Uterus (tissue), 4 donors: Measurements from ENCODE around the gene RGS11. TPM values are rescaled to one million over a fixed set of nuclear protein-coding genes. Genes with fewer than 3 reads are reported as not detected.

Experiments
- DNase-seq, 2 donors: peaks; one replicate each; pipeline ENCODE4 v3.0.0-alpha.2; 2019 to 2020
- H3K27ac ChIP-seq, 2 donors: fragments of 200-600 bp; sonication (generic); 1 replicate in 1 of 2; 2 replicates in 1 of 2; pipeline ENCODE4 v1.5.1; 2016 to 2018
- H3K27me3 ChIP-seq, 2 donors: fragments of 200-600 bp; sonication (generic); one replicate each; pipeline ENCODE4 v1.5.1; 2018 to 2019; ENCODE audit warnings: control low read depth in 1 of 2
- H3K36me3 ChIP-seq, 2 donors: fragments of 200-600 bp; sonication (generic); one replicate each; pipeline ENCODE4 v1.5.1; 2019; ENCODE audit warnings: control low read depth in 1 of 2
- H3K4me1 ChIP-seq, 2 donors: fragments of 200-600 bp; sonication (generic); one replicate each; pipeline ENCODE4 v1.5.1; 2018 to 2019; ENCODE audit warnings: control low read depth in 1 of 2
- H3K4me3 ChIP-seq, 2 donors: fragments of 200-600 bp; sonication (generic); 1 replicate in 1 of 2; 2 replicates in 1 of 2; pipeline ENCODE4 v1.5.1; 2018 to 2019; ENCODE audit warnings: mild to moderate bottlenecking in 1 of 2
- H3K9me3 ChIP-seq, 2 donors: fragments of 200-600 bp; sonication (generic); one replicate each; pipeline ENCODE4 v1.5.1; 2019; ENCODE audit warnings: control low read depth in 1 of 2
- POLR2A ChIP-seq, 2 donors: fragments of 450-650 bp; IDR thresholded peaks; one replicate each; pipeline ENCODE4 v1.6.1; 2016; ENCODE audit warnings: antibody characterized with exemption in 2 of 2, mild to moderate bottlenecking in 1 of 2, moderate library complexity in 1 of 2
- intact Hi-C: fragments of 100-400 bp; cut with DNase I; formaldehyde crosslinking; loops from one replicate; pipeline ENCODE4 v1.15.1; 2023; ENCODE audit warnings: low total_unique reads
- total RNA-seq, 4 donors: library from RNA; depleted of rRNA in 3 of 4; stranded (reverse); fragments of >200 nt in 3 of 4; gene quantifications; one replicate each; pipeline versions ENCODE4 v1.1.0 to v1.2.4, GENCODE V29; 2014 to 2023
- TF ChIP-seq, protein P1 (sequence below), 4 experiments: fragments of 200-600 bp in 2 of 4; fragments of 450-650 bp in 2 of 4; sonication (generic) in 2 of 4; IDR thresholded peaks; one replicate each; pipeline ENCODE4 v1.5.1; 2016 to 2019; ENCODE audit warnings: antibody characterized with exemption in 4 of 4, mild to moderate bottlenecking in 2 of 4, moderate library complexity in 1 of 4
- donor health status: DM: yes; HTN: yes; CAD: no.

RGS11 gene
- total RNA-seq, 4 donors from 2014 or later = 1.1 to 2.4 (median 2.3) TPM; not detected in 1

DNA sequence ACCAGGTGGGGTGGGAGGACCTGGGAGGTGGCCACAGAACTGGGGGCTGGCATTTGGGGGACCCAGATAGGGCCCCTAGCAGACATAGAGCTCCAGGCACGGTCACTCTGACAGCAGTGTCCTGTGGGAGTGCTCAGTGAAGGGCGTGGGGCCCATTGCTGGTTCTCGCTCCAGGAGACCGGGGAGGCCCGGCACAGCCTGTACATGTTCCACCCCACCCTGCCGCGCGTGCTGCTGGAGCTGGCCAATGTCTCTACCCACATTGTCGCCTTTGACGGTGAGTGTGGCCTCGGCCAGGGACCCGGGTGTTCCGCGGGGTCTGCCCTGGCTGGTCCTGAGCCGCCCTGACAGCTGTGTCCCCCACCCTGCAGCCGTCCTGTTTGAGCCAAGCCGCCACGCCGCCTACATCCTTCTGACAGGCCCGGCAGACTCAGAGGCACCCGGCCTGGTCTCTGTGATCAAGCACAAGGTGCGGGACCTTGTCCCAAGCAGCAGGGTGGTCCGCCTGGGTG lies 11.2 kb downstream of the RGS11 start:
- no peaks in the 10 kb centered on the region for H3K36me3 ChIP-seq
- H3K27ac ChIP-seq = no peak overlapping the region
- H3K9me3 ChIP-seq = no peaks in the 10 kb centered on the region
- intact Hi-C loops = no loop called here
- TF ChIP-seq, protein P1, sequence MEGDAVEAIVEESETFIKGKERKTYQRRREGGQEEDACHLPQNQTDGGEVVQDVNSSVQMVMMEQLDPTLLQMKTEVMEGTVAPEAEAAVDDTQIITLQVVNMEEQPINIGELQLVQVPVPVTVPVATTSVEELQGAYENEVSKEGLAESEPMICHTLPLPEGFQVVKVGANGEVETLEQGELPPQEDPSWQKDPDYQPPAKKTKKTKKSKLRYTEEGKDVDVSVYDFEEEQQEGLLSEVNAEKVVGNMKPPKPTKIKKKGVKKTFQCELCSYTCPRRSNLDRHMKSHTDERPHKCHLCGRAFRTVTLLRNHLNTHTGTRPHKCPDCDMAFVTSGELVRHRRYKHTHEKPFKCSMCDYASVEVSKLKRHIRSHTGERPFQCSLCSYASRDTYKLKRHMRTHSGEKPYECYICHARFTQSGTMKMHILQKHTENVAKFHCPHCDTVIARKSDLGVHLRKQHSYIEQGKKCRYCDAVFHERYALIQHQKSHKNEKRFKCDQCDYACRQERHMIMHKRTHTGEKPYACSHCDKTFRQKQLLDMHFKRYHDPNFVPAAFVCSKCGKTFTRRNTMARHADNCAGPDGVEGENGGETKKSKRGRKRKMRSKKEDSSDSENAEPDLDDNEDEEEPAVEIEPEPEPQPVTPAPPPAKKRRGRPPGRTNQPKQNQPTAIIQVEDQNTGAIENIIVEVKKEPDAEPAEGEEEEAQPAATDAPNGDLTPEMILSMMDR (IDR thresholded peaks at IDR 0.05) = no peak
- TF ChIP-seq POLR2A (IDR thresholded peaks at IDR 0.05) = no peak
- no peak for DNase-seq
- no peaks in the 10 kb centered on the region for H3K4me1 ChIP-seq
- H3K4me3 ChIP-seq = no peak overlapping the region
- no peaks in the 10 kb centered on the region for H3K27me3 ChIP-seq

GRCh38 chr16:263944-264343 lies 11.8 kb downstream of the RGS11 start:
- no peaks in the 10 kb centered on the region for H3K36me3 ChIP-seq

GRCh38 chr16:263182-263774 lies 12.5 kb downstream of the RGS11 start:
- no peaks in the 10 kb centered on the region for H3K4me1 ChIP-seq

More at GRCh38 chr16:263944-264343, 11.8 kb downstream of the RGS11 start:
- DNase-seq = no peak
- H3K27me3 ChIP-seq = no peaks in the 10 kb centered on the region
- no peaks in the 10 kb centered on the region for H3K9me3 ChIP-seq
- no peak overlapping the region for H3K27ac ChIP-seq
- no peaks in the 10 kb centered on the region for H3K4me1 ChIP-seq
- TF ChIP-seq, protein P1 (IDR thresholded peaks at IDR 0.05) = no peak
- TF ChIP-seq POLR2A (IDR thresholded peaks at IDR 0.05) = no peak
- no peak overlapping the region for H3K4me3 ChIP-seq
- intact Hi-C loops = no loop called here

DNA sequence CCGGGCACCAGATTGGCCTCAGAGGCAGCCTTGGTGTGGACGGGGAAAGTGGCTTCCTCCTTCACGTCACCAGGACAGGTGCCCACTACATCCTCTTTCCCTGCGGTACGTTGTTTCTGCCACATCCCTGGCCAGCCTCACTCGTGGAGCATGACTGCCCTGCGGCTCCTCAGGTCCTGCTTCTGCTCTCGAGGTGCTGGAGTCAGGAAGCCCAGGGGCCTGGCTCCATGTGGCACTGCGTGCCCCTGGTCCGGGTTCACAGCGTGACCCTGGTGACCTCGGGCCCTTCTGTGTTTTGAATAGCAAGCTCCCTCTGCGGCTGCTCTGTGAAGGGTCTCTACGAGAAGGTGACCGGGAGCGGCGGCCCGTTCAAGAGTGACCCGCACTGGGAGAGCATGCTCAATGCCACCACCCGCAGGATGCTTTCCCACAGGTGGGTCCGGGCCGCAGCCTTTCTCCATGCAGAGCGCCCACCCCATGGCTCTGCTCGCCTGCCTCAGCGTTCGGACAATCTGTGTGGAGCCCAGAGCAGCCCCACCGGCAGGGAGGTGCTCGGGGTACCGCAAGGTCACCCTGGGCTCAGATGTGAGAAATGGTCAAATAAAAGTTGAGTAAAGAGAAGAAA lies 13.5 kb downstream of the RGS11 start:
- no peak for TF ChIP-seq POLR2A (IDR thresholded peaks at IDR 0.05)
- TF ChIP-seq, protein P1 (IDR thresholded peaks at IDR 0.05) = no peak
- Histone ChIP-seq H3K4me1 (no peaks in the 10 kb centered on the region), H3K27ac (no peak overlapping the region), H3K27me3 (no peaks in the 10 kb centered on the region), H3K4me3 (no peak overlapping the region), H3K36me3 (no peaks in the 10 kb centered on the region), H3K9me3 (no peaks in the 10 kb centered on the region)
- no peak for DNase-seq
- intact Hi-C loops = no loop called here

More at GRCh38 chr16:263182-263774, 12.5 kb downstream of the RGS11 start:
- H3K9me3 ChIP-seq = no peaks in the 10 kb centered on the region
- H3K36me3 ChIP-seq = no peaks in the 10 kb centered on the region
- DNase-seq = no peak
- H3K27ac ChIP-seq = no peak overlapping the region
- TF ChIP-seq, protein P1 (IDR thresholded peaks at IDR 0.05) = no peak
- intact Hi-C loops = no loop called here
- H3K27me3 ChIP-seq = no peaks in the 10 kb centered on the region
- no peak overlapping the region for H3K4me3 ChIP-seq

- Histone ChIP-seq H3K9me3 (no peaks in the 10 kb centered on the region), H3K27me3 (no peaks in the 10 kb centered on the region), H3K27ac (no peak overlapping the region), H3K36me3 (no peaks in the 10 kb centered on the region), H3K4me3 (no peak overlapping the region), H3K4me1 (no peaks in the 10 kb centered on the region)
- no peak for DNase-seq
- intact Hi-C loops = no loop called here
- TF ChIP-seq, protein P1 (IDR thresholded peaks at IDR 0.05) = no peak
- no peak for TF ChIP-seq POLR2A (IDR thresholded peaks at IDR 0.05)
Measured at GRCh38 chr16:261031-261691, 14.6 kb downstream of the RGS11 start.
